HFFc6 (cell line): ENCODE results near the gene MDM4. TPM values are rescaled to one million over a fixed set of nuclear protein-coding genes. Genes with fewer than 3 reads are reported as not detected.
"Not testable (repeated sequence)": the region's sequence is repeated elsewhere in the genome, so short reads cannot be mapped to it uniquely, and the experiment has no call there.

Source experiments
- DNase-seq: peaks from one replicate; pipeline ENCODE4 v3.0.0-alpha.2; 2018
- H3K27ac Mint-ChIP-seq: 2 replicates; pipeline ENCODE4 v1.8.0; 2020; ENCODE audit warnings: mild to moderate bottlenecking, mixed read lengths
- H3K27me3 Mint-ChIP-seq: 2 replicates; pipeline ENCODE4 v1.8.0; 2021; ENCODE audit warnings: mild to moderate bottlenecking, moderate library complexity, mixed read lengths; ENCODE audit not compliant: insufficient read depth
- H3K36me3 Mint-ChIP-seq: 2 replicates; pipeline ENCODE4 v1.8.0; 2021; ENCODE audit warnings: low read depth, mixed read lengths
- H3K4me1 Mint-ChIP-seq: 2 replicates; pipeline ENCODE4 v1.8.0; 2020; ENCODE audit warnings: low read depth, mixed read lengths
- H3K4me3 Mint-ChIP-seq: 2 replicates; pipeline ENCODE4 v1.8.0; 2020; ENCODE audit warnings: mild to moderate bottlenecking, moderate library complexity, mixed read lengths
- H3K9me3 Mint-ChIP-seq: 2 replicates; pipeline ENCODE4 v1.8.0; 2020; ENCODE audit warnings: mild to moderate bottlenecking, mixed read lengths
- CTCF ChIP-seq: fragments of 200-600 bp; sonication (generic); IDR thresholded peaks from 2 replicates; pipeline ENCODE4 v1.5.0; 2021; ENCODE audit warnings: antibody characterized with exemption, mild to moderate bottlenecking
- total RNA-seq, 6 experiments: library from RNA; stranded (reverse); fragmentation: NEBNext Ultra II Directional; extraction: Animal tissue kit (Norgen Biotek cat#: 25700); gene quantifications; 2 replicates in 1 of 6; 3 replicates in 5 of 6; pipeline ENCODE4 v1.2.3, GENCODE V29; 2021

MDM4 gene
- total RNA-seq, 6 experiments from 2014 or later: 21.9 to 28.1 (median 22.7) TPM

- H3K27me3 Mint-ChIP-seq: no peaks in the 10 kb centered on the region
- TF ChIP-seq CTCF: no peak
- peaks cover 16% of the 10 kb centered on the region for H3K4me1 Mint-ChIP-seq
- no peak for DNase-seq
- no peak overlapping the region for H3K4me3 Mint-ChIP-seq
- H3K27ac Mint-ChIP-seq: no peak overlapping the region
- peaks cover 7% of the 10 kb centered on the region; the same call in 1 of the 2 replicates for H3K9me3 Mint-ChIP-seq
- peaks cover 16% of the 10 kb centered on the region; the same call in 1 of the 2 replicates for H3K36me3 Mint-ChIP-seq
Observed at GRCh38 chr1:204567071-204567470, 50.9 kb downstream of the MDM4 start.

- Mint-ChIP-seq H3K4me1 (peaks cover 28% of the 10 kb centered on the region), H3K9me3 (peaks cover 7% of the 10 kb centered on the region; the same call in 1 of the 2 replicates), H3K27me3 (no peaks in the 10 kb centered on the region), H3K36me3 (peaks cover 16% of the 10 kb centered on the region; the same call in 1 of the 2 replicates), H3K4me3 (no peak overlapping the region), H3K27ac (no peak overlapping the region)
- DNase-seq: no peak
- no peak for TF ChIP-seq CTCF
Observed at GRCh38 chr1:204568576-204569315, 52.5 kb downstream of the MDM4 start.

GRCh38 chr1:204569478-204569877 is 53.3 kb downstream of the MDM4 start:
- Mint-ChIP-seq H3K36me3 (peaks cover 16% of the 10 kb centered on the region; the same call in 1 of the 2 replicates), H3K9me3 (peaks cover 7% of the 10 kb centered on the region; the same call in 1 of the 2 replicates), H3K4me1 (peaks cover 34% of the 10 kb centered on the region), H3K4me3 (no peak overlapping the region), H3K27ac (no peak overlapping the region), H3K27me3 (no peaks in the 10 kb centered on the region)
- no peak for TF ChIP-seq CTCF
- DNase-seq: no peak

- not testable (repeated sequence) for H3K27ac Mint-ChIP-seq, H3K9me3 Mint-ChIP-seq, H3K4me3 Mint-ChIP-seq, DNase-seq, H3K27me3 Mint-ChIP-seq
- peaks cover 16% of the 10 kb centered on the region; the same call in 1 of the 2 replicates for H3K36me3 Mint-ChIP-seq
- peaks cover 30% of the 10 kb centered on the region for H3K4me1 Mint-ChIP-seq
Observed at GRCh38 chr1:204570021-204570420, 53.8 kb downstream of the MDM4 start.

GRCh38 chr1:204571128-204571527 is 54.9 kb downstream of the MDM4 start:
- Mint-ChIP-seq H3K27me3 (peaks cover 6% of the 10 kb centered on the region), H3K4me1 (peaks cover 19% of the 10 kb centered on the region), H3K4me3 (no peak overlapping the region), H3K9me3 (peaks cover 7% of the 10 kb centered on the region; the same call in 1 of the 2 replicates), H3K36me3 (peaks cover 16% of the 10 kb centered on the region; the same call in 1 of the 2 replicates), H3K27ac (no peak overlapping the region)
- no peak for TF ChIP-seq CTCF
- no peak for DNase-seq

- H3K36me3 Mint-ChIP-seq: peaks cover 16% of the 10 kb centered on the region; the same call in 1 of the 2 replicates
- H3K27me3 Mint-ChIP-seq: peaks cover 11% of the 10 kb centered on the region
- TF ChIP-seq CTCF: no peak
- peaks cover 18% of the 10 kb centered on the region for H3K4me1 Mint-ChIP-seq
- H3K27ac Mint-ChIP-seq: no peak overlapping the region
- H3K4me3 Mint-ChIP-seq: no peak overlapping the region
- DNase-seq: no peak
- peaks cover 7% of the 10 kb centered on the region; the same call in 1 of the 2 replicates for H3K9me3 Mint-ChIP-seq
Observed at GRCh38 chr1:204571631-204572030, 55.4 kb downstream of the MDM4 start.
